ENCODE results near the gene CEP290. TPM values are rescaled to one million over a fixed set of nuclear protein-coding genes. Genes with fewer than 3 reads are reported as not detected.

The CEP290 gene
- total and polyA plus RNA-seq, 9 donors, result 6.8 to 42.7 (median 19.1) TPM

DNA sequence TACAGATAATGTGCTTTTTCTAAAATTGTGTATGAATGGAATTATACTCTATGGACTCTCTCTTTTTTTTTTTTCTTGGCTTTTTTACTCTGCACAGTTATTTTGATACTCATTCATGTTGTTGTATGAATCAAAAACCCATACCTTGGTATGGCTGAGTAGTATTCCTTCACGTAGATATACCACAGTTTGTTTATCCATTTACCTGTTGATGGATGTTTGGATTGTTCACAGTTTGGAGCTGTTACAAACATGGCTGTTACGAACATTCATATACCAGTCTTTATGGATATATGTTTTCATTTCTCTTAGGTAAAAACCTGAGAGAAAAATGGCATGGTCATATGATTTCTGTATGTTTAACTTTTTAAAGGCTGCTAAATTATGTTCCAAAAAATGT is 43.4 kb upstream of the CEP290 start:
- Histone ChIP-seq H3K27me3 (no peaks in the 10 kb centered on the region), H3K4me3 (no peak overlapping the region), H3K9me3 (no peaks in the 10 kb centered on the region), H3K27ac (no peak overlapping the region), H3K4me1 (ENCODE audit: insufficient read depth) (no peaks in the 10 kb centered on the region), H3K36me3 (no peaks in the 10 kb centered on the region)
- TF ChIP-seq, protein P1, sequence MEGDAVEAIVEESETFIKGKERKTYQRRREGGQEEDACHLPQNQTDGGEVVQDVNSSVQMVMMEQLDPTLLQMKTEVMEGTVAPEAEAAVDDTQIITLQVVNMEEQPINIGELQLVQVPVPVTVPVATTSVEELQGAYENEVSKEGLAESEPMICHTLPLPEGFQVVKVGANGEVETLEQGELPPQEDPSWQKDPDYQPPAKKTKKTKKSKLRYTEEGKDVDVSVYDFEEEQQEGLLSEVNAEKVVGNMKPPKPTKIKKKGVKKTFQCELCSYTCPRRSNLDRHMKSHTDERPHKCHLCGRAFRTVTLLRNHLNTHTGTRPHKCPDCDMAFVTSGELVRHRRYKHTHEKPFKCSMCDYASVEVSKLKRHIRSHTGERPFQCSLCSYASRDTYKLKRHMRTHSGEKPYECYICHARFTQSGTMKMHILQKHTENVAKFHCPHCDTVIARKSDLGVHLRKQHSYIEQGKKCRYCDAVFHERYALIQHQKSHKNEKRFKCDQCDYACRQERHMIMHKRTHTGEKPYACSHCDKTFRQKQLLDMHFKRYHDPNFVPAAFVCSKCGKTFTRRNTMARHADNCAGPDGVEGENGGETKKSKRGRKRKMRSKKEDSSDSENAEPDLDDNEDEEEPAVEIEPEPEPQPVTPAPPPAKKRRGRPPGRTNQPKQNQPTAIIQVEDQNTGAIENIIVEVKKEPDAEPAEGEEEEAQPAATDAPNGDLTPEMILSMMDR (IDR thresholded peaks at IDR 0.05), result no peak
- TF ChIP-seq POLR2A (IDR thresholded peaks at IDR 0.05) (no peak), EP300 (IDR thresholded peaks at IDR 0.05) (no peak)
- WGBS, 3 donors, result 95 to 98% (median 96%) methylated on average over 2 of the region's 2 CpGs
- DNase-seq, result no peak
- intact Hi-C loops (cut with DNase I), result no loop called here

DNA sequence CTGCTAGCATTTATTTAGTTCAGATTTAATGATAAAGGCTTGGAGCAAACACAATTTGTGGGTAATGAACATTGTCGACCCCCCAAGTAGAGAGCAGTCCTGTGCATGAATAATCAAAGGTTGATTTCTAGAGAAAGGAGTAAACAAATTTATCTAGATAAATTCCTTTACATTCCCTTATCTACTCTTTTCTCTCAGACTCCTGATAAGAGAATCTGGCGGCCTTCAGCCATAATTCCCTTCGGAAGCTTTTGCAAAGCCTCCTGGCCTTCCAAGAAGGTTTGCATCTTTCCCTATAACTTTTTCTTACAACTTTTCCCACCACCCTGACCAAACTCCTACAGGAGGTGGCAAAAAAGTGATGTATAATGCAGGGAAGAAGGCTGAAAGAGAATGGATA is 42.3 kb upstream of the CEP290 start:
- no peaks in the 10 kb centered on the region for H3K36me3 ChIP-seq
- 81 to 100% (median 92%) methylated on average over 3 of the region's 3 CpGs for WGBS, 3 donors
- TF ChIP-seq EP300 (IDR thresholded peaks at IDR 0.05), result no peak
- no peak for TF ChIP-seq POLR2A (IDR thresholded peaks at IDR 0.05)
- TF ChIP-seq, protein P1 (IDR thresholded peaks at IDR 0.05), result no peak
- H3K27me3 ChIP-seq, result no peaks in the 10 kb centered on the region
- no peak overlapping the region for H3K27ac ChIP-seq
- intact Hi-C loops (cut with DNase I), result no loop called here
- H3K4me3 ChIP-seq, result no peak overlapping the region
- DNase-seq, result no peak
- H3K9me3 ChIP-seq, result no peaks in the 10 kb centered on the region
- no peaks in the 10 kb centered on the region for H3K4me1 ChIP-seq (ENCODE audit: insufficient read depth)

DNA sequence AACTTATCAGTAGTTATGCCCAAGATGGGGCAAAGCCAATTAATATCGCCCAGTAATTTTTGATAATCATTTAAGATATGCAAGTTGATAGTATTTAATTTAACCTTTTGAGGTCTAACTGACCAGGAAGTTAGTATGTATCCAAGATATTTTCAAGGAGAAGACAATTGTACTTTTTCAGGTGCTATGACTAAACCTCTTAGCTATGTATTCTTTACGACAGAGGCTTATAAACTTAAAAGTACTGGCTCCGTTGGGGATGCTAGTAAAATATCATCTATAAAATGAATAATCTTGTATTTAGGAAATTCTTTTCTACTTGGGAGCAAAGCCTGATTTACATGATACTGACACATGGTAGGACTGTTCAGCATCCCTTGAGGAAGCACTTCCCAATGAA is 40.5 kb upstream of the CEP290 start:
- TF ChIP-seq EP300 (IDR thresholded peaks at IDR 0.05), result no peak
- TF ChIP-seq, protein P1 (IDR thresholded peaks at IDR 0.05), result no peak
- DNase-seq, result no peak
- Histone ChIP-seq H3K36me3 (no peaks in the 10 kb centered on the region), H3K4me1 (ENCODE audit: insufficient read depth) (no peaks in the 10 kb centered on the region), H3K27ac (no peak overlapping the region), H3K4me3 (no peak overlapping the region), H3K9me3 (no peaks in the 10 kb centered on the region), H3K27me3 (no peaks in the 10 kb centered on the region)
- intact Hi-C loops (cut with DNase I), result no loop called here
- 91 to 96% (median 93%) methylated on average over 3 of the region's 3 CpGs for WGBS, 3 donors

DNA sequence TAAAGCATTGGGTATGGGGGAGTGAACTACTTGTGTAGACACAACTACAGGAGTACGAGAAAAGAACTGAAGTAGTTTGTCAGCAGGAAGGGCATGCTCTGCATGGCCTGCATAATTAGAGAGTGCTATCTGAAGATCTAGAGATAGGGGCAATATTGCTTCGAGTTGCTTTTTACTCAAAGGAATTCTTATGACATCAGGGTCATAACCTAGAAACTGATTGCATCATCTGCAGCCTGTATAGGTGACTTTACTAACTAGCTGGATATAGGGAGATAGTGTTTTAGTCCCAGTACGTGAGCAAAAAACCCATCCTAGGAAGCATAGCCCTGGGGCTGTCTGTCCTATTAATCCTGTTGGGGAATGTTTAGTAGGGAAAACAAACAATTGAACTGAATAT is 40.0 kb upstream of the CEP290 start:
- no peak for TF ChIP-seq POLR2A (IDR thresholded peaks at IDR 0.05)
- no peak for TF ChIP-seq EP300 (IDR thresholded peaks at IDR 0.05)
- TF ChIP-seq, protein P1 (IDR thresholded peaks at IDR 0.05), result no peak
- H3K36me3 ChIP-seq, result no peaks in the 10 kb centered on the region
- whole genome bisulfite sequencing, 3 donors, result 76 to 82% (median 79%) methylated on average over 3 of the region's 3 CpGs
- H3K27me3 ChIP-seq, result no peaks in the 10 kb centered on the region
- H3K27ac ChIP-seq, result no peak overlapping the region
- no peak for DNase-seq
- H3K4me3 ChIP-seq, result no peak overlapping the region
- no peaks in the 10 kb centered on the region for H3K9me3 ChIP-seq
- intact Hi-C loops (cut with DNase I), result no loop called here
- no peaks in the 10 kb centered on the region for H3K4me1 ChIP-seq (ENCODE audit: insufficient read depth)
